DND-41 (cell line): ENCODE results near the gene DNAJC15.
"Not testable (repeated sequence)": the region's sequence is repeated elsewhere in the genome, so short reads cannot be mapped to it uniquely, and the experiment has no call there.

Experiments used
- ATAC-seq: fragments of 200-7000 bp; cut with Tn5 transposase; 3 replicates; pipeline ENCODE4 v1.9.1; 2021; ENCODE audit warnings: low read depth; ENCODE audit not compliant: insufficient read depth
- DNase-seq: peaks from one replicate; pipeline ENCODE4 v3.0.0-alpha.2; 2020
- H2AFZ ChIP-seq: 2 replicates; pipeline ENCODE4 v1.6.0; 2012; ENCODE audit warnings: low read depth, low read length
- H3K27ac ChIP-seq: 2 replicates; pipeline ENCODE4 v1.5.1; 2012; ENCODE audit warnings: low read length, inconsistent platforms
- H3K27me3 ChIP-seq: fragments of 200-600 bp; sonication (generic); 2 replicates; pipeline ENCODE4 v1.6.0; 2012; ENCODE audit warnings: low read length, mild to moderate bottlenecking, inconsistent platforms; ENCODE audit not compliant: insufficient read depth, poor library complexity
- H3K36me3 ChIP-seq: 2 replicates; pipeline ENCODE4 v1.5.1; 2012; ENCODE audit warnings: low read length, inconsistent platforms; ENCODE audit not compliant: insufficient read depth
- H3K4me1 ChIP-seq: 2 replicates; pipeline ENCODE4 v1.5.1; 2012; ENCODE audit warnings: mild to moderate bottlenecking, low read length; ENCODE audit not compliant: insufficient read depth
- H3K4me2 ChIP-seq: 2 replicates; pipeline ENCODE4 v1.6.0; 2012; ENCODE audit warnings: mild to moderate bottlenecking, moderate library complexity, low read length, inconsistent platforms; ENCODE audit not compliant: insufficient read depth
- H3K4me3 ChIP-seq, 2 experiments: fragments of 200-600 bp in 1 of 2; shearing (Covaris generic) in 1 of 2; 2 replicates each; pipeline ENCODE4 v1.5.1; 2012 to 2016; ENCODE audit warnings: inconsistent platforms in 2 of 2, low read length in 2 of 2, mild to moderate bottlenecking in 2 of 2, low read depth in 1 of 2, moderate library complexity in 1 of 2
- H3K79me2 ChIP-seq: 2 replicates; pipeline ENCODE4 v1.6.0; 2012; ENCODE audit warnings: low read length, inconsistent platforms; ENCODE audit not compliant: insufficient read depth
- H3K9ac ChIP-seq: 2 replicates; pipeline ENCODE4 v1.6.0; 2012; ENCODE audit warnings: low read depth, mild to moderate bottlenecking, inconsistent platforms, low read length, moderate library complexity
- H3K9me3 ChIP-seq: 2 replicates; pipeline ENCODE4 v1.5.1; 2012; ENCODE audit warnings: low read length, moderate library complexity, mild to moderate bottlenecking, inconsistent platforms; ENCODE audit not compliant: insufficient read depth, severe bottlenecking
- H4K20me1 ChIP-seq: 2 replicates; pipeline ENCODE4 v1.6.0; 2012; ENCODE audit warnings: low read length; ENCODE audit not compliant: insufficient read depth
- CTCF ChIP-seq: IDR thresholded peaks from 2 replicates; pipeline ENCODE4 v1.5.1; 2012; ENCODE audit warnings: borderline replicate concordance, low read length, moderate library complexity, mild to moderate bottlenecking; ENCODE audit not compliant: poor library complexity, severe bottlenecking; ENCODE audit errors: extremely low read depth
- EZH2 ChIP-seq: IDR thresholded peaks from 3 replicates; pipeline ENCODE4 v1.6.1; 2012; ENCODE audit warnings: borderline replicate concordance, low read depth, mild to moderate bottlenecking, moderate library complexity, low read length, inconsistent platforms; ENCODE audit not compliant: severe bottlenecking

Gene DNAJC15

DNA sequence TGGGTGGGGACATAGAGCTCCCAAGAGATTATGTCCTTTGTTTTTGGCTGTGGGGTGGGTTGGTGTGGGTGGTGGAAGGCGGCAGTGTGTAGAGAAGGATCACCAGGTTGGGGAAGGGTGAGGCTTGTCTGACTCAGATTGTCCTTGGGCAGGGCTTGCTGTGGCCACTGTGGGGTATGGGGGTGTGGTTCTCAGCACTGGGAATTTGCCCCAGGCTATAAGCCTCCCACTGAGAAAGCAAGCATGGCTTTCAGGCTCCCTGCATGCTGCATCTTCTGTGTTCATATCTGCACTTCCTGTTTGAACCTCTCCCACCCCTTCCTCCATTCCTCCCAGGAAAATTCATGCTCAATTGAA, 34.9 kb downstream of the DNAJC15 start:
- no peaks in the 10 kb centered on the region; the same call in 1 of the 2 replicates for H3K79me2 ChIP-seq
- TF ChIP-seq EZH2 (no peak), CTCF (no peak)
- H3K9ac ChIP-seq = no peak overlapping the region
- no peaks in the 10 kb centered on the region for H3K9me3 ChIP-seq
- peak overlapping the region; percentile 45; the same call in 1 of the 2 replicates for H3K4me2 ChIP-seq
- no peaks in the 10 kb centered on the region for H4K20me1 ChIP-seq
- H2AFZ ChIP-seq = no peak overlapping the region
- H3K27ac ChIP-seq = peak overlapping the region; percentile 37; the same call in 1 of the 2 replicates
- H3K4me1 ChIP-seq = peaks cover 50% of the 10 kb centered on the region
- DNase-seq (no peak), ATAC-seq (no peak; the same call in 2 of the 3 replicates)
- no peak overlapping the region for H3K4me3 ChIP-seq
- no peaks in the 10 kb centered on the region for H3K36me3 ChIP-seq
- H3K27me3 ChIP-seq = no peaks in the 10 kb centered on the region

DNA sequence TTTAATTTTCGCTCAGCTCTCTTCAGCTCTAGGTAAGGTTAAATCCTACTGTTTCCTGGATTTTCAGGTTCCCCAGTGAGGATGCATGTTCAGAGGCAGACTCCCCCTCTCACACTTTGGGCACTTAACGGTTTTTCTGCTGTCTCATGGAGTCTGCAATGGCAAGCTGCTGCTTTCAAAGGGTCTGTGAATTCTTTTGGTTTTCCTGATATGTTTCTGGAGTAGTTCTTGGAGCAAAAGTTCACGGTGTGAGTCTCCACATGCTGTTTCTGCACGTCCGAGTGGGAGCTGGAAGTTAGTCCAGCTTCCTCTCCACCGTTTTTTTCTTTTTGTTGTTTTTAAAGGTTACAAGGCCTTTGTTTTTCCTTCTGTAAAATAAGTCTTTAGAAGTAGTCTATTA, 35.4 kb downstream of the DNAJC15 start:
- Histone ChIP-seq H3K27me3 (no peaks in the 10 kb centered on the region), H3K79me2 (no peaks in the 10 kb centered on the region; the same call in 1 of the 2 replicates), H3K9me3 (no peaks in the 10 kb centered on the region), H3K9ac (no peak overlapping the region), H3K27ac (0 out of 2 replicates have a peak overlapping the region, but pooled peaks have one; percentile 40), H2AFZ (no peak overlapping the region), H3K4me2 (0 out of 2 replicates have a peak overlapping the region, but pooled peaks have one; percentile 45), H3K4me3 (no peak overlapping the region), H4K20me1 (no peaks in the 10 kb centered on the region), H3K4me1 (peaks cover 50% of the 10 kb centered on the region), H3K36me3 (no peaks in the 10 kb centered on the region)
- DNase-seq (no peak), ATAC-seq (no peak)
- TF ChIP-seq CTCF (no peak), EZH2 (no peak)

DNA sequence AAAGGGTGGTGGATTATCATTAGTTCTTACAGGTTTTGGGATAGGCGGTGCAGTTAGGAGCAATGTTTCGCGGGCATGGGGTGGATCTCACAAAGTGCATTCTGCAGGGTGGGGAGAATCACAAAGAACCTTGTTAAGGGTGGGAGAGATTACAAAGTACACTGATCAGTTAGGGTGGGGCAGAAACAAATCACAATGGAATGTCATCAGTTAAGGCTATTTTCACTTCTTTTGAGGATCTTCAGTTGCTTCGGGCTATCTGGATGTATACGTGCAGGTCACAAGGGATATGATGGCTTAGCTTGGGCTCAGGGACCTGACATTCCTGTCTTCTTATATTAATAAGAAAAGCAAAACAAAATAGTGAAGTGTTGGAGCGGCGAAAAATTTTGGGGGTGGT, 36.4 kb downstream of the DNAJC15 start:
- not testable (repeated sequence) for H3K27me3 ChIP-seq, ATAC-seq, H2AFZ ChIP-seq, DNase-seq, H3K9me3 ChIP-seq, H3K27ac ChIP-seq, H3K36me3 ChIP-seq, H3K79me2 ChIP-seq, H3K9ac ChIP-seq, H3K4me2 ChIP-seq, H3K4me3 ChIP-seq, H4K20me1 ChIP-seq
- peaks cover 42% of the 10 kb centered on the region for H3K4me1 ChIP-seq

DNA sequence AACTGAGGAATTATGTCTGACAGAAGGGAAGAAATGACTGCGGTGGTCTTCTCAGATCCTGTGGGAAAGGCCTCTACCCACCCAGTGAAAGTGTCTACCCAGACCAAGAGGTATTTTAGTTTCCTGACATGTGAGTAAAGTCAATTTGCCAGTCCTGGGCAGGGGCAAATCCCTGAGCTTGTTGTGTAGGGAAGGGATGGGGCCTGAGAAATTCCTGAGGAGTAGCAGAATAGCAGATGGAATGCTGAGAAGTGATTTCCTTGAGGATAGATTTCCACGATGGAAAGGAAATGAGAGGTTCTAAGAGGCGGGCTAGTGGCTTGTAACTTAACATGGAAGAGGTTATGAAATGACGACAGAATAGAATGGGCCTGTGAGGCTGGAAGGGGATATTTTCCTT, 37.4 kb downstream of the DNAJC15 start:
- H3K4me2 ChIP-seq, H2AFZ ChIP-seq, H3K9me3 ChIP-seq, H3K27me3 ChIP-seq, H3K9ac ChIP-seq, ATAC-seq, H3K36me3 ChIP-seq, H3K4me3 ChIP-seq, H4K20me1 ChIP-seq, H3K27ac ChIP-seq, H3K79me2 ChIP-seq, DNase-seq: not testable (repeated sequence)
- peaks cover 31% of the 10 kb centered on the region for H3K4me1 ChIP-seq
